ENCODE data around the gene AFAP1.

Gene AFAP1

DNA sequence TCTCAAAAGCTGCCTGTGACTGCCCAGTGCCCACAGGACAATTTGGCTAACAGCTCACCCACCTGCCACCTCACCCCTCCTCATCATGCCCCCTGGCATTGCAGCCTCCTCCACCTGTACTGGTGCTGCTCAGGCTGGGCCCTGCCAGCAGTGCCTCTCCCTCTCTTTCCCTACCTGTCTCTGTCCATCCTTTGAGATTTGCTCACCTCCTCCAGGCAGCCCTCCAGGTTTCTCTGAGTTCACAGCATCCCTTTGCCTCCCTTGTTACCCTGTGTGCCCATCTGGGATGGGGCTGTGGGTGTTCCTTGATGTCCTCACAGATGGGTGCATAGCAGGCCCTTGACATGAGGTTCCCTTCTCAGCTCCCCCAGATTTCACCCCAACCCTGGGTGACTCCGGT lies 224.9 kb downstream of the AFAP1 start:
- no peak for DNase-seq (ENCODE audit: low spot score)

DNA sequence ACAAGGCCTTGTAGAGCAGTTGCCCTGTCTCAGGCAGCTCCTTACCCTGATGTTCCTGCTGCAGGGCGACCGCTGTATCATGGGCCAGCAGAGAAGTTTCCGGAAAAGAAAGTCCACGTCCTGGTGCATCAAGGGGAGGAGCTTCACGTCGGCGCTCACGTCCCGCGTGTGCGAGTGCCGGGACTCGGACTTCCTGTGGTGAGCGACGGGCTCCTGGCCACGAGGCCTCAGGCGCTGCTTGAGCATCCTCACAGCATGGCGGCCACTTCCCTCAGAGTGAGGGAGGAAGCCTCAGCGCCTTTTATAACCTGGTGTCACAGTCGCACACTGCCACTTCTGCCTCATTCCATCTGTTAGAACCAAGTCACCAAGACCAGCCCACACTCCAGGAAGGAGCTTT lies 225.5 kb downstream of the AFAP1 start:
- no peak for DNase-seq (ENCODE audit: low spot score)

DNA sequence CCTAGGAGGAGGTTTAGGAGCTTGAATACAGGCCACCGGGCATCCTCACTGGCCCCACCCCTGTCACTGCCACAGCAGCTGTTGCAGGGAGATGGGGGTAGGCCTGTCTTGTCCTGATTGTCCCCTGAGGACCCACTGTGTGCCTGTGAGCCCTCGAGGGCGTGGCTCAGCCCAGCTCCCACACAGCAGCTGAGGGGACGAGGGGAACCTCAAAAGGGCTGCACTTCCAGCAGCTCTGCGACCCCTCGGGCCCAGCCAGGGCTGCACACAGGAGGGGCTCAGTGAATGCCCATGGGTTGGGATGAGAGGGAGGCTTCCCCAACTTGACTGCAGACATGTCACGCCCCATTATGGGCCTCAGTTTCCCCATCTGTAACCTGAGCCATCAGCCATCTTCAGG lies 225.9 kb downstream of the AFAP1 start:
- no peak for DNase-seq (ENCODE audit: low spot score)

DNA sequence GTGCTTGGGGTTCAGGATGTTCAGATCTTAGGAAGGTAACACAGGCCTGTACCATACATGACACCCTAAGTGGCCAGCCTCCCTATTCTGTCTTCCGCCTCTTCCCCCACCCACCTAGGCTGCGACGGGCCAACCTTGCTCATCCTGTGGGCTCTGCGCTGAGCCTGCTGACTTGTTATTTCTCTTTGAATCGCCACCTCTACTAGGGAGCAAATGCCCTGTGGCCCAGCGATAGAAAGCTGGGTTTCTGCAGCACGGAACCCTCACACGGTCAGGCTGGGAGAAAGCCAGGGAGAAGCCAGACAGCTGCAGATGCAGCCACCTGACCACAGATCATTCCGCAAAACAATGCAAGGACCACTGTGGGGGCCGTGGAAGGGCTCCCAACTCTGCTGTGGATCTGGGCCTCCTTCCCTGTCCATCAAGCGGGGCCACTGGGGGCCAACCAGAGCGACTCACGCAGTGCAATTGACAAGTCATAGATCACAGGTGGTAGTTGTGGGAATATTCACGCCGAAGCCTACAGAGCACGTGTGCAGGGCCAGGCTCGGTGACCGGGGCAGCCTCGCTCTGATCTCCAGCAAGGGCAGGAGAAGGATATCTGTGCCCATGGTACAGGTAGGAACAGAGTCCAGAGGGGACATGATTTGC lies 227.5 kb downstream of the AFAP1 start:
- no peak for DNase-seq (ENCODE audit: low spot score)

DNA sequence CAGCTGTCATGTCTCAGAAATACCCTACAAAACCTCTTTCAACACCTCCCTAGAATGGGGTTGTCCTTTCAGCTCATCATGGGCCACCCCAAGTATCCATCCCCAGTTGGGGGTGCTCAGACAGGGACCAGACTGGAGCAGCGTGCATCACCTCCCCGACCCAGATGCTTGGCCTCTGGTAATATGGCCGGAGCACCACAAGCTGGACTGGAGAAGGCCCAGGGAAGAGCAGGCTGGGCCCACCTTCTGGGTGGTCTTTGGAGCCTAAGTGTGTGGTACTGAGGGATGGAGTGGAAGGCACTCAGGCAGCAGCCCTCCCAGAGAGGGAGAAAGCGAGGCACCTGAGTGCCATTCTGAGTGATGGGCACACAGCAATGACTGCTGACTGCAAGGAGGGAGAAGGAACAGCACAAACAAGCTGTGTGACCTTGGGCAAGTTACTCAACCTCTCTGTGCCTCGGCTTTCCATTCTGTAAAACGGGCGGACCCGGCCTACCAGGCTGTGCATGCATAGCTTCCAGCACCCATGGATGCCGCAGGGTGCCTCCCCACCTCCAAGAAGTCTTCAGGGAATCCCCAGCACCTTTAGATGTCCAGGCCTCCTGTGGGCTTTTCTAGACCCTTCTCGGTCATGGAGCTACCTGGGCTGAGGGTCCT lies 228.2 kb downstream of the AFAP1 start:
- no peak for DNase-seq (ENCODE audit: low spot score)

DNA sequence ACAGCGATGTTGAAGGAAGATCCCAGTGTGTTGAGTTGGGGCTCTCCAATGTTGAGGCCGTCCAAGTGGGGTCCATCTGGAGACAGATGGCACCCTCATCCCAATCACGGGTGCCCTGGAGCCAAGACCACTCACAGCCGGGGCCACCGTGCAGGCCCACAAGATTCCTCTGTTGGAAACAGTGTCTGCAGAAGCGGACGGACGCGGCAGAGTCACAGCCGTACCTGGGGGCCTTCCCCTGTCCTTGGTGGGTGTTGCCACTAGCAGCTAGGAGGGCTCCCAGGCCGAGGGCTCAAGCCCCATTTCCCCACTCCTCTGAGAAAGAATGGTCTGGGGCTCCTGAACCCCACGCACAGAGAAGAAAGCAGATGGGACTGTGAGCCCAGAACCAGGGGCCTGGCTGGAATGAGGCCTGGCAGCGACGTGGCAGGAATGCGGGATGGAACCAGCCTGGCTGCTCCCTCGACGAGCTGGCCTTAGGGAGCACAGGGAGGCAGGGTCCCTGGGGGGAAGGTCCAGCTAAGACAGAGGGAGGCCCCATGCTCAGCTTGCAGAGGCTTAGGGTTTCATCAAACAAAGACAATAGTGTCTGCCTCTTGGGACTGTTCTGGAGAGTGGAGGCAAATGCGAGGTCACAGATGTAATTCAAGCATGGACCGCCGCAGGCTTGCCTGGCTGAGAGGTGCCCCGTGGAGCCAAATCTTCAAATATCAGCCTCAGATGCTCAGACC lies 228.9 kb downstream of the AFAP1 start:
- no peak for DNase-seq (ENCODE audit: low spot score)

DNA sequence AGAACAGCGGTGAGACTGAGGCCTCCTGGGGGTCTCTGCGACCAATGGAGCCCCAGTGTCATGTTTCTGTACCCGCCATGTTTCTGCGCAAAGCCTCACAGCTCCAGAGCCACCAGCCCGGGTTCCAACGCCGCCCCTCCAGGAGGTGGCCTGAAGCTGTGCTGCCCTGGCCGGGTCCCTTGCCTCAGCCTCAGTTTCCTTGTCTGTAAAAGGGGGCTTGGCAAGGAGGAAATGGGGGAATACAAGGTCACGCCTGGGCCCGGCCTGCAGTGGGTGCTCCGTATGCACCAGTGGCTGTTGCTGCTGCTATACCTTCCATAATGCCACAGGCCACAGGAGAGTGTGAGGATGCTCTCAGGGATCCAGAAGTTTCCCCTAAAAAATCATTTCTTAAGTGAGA lies 229.5 kb downstream of the AFAP1 start:
- no peak for DNase-seq (ENCODE audit: low spot score)

DNA sequence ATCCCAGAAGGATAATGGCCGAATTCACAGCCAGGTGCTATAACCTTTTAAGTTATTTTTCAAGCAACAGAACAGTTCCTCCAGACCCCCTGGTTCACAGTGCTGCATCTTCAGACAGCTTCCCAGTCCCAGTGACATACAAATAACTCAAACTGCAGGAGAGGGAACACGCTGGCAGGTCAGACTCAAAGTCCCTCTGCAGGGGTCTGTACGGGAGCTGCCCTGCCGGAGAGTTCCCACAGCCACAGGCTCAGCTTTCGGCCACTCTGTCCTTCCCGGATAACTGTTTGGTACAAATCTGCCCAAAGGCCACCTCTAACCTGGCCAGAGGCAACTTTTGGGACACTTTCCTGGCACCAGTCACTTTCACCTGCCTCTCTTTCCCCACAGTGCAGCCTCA lies 230.2 kb downstream of the AFAP1 start:
- DNase-seq (ENCODE audit: low spot score): no peak

DNA sequence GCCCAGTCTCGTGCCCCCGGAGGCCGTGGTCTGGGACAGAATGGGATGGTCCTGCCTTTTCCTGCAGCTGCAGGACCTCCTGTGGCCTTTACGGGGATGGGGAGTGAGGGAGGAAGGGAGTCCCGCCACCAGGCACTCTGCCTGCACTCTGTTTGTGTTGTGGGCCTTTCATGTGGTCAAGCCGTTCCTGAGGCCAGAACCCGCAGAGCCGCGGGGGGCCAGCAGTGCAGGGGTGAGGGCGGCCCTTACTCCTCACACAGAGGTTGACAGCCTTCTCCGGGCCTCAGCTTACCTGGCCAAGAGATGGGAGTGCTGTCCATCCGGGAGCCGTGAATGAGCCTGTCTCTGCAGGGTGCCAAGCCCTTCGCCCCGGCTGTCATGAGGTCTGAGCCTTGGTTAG lies 230.7 kb downstream of the AFAP1 start:
- peak; percentile 69 for DNase-seq (ENCODE audit: low spot score)
